K562 (cell line): ENCODE data around the gene CSF1. TPM values are rescaled to one million over a fixed set of nuclear protein-coding genes. Genes with fewer than 3 reads are reported as not detected.
A peak's percentile ranks its signal among the peaks of the same experiment; 100 is the strongest.

Source experiments
- ATAC-seq: fragments of 200-7000 bp; cut with Tn5 transposase; 3 replicates; pipeline ENCODE4 v1.9.1; 2020; ENCODE audit warnings: moderate library complexity
- BruUV-seq: library from RNA; stranded (reverse); fragments of 400-500 nt; replicated peaks from 2 replicates; lab custom pipeline; 2021; lab: Mats Ljungman, UMichigan
- CTCF ChIA-PET: fragments of 300-600 bp; formaldehyde crosslinking; extraction: SDS; loops from one replicate; lab custom pipeline; 2021; ENCODE audit warnings: low intra/inter-chr PET ratio; lab: Yijun Ruan, JAX
- POLR2A ChIA-PET: fragments of 300-600, 350-650 bp; sonication (Branson Sonifier 250); formaldehyde crosslinking; extraction: SDS; loops from one replicate; lab custom pipeline; 2021; ENCODE audit warnings: antibody characterized with exemption, inconsistent platforms; lab: Yijun Ruan, JAX
- DNase-seq, 4 experiments: peaks; one replicate each; pipeline versions ENCODE4 v3.0.0 to v3.0.0-alpha.2; 2011 to 2018; ENCODE audit warnings: low spot score in 3 of 4, mixed read lengths in 3 of 4; ENCODE audit errors: extremely low read depth in 1 of 4
- FAIRE-seq: peaks from 2 replicates; lab custom pipeline; 2011; peaks lifted over from hg19 to GRCh38; lab: Jason Lieb, UNC
- H2AFZ ChIP-seq: 2 replicates; pipeline ENCODE4 v1.6.0; 2011; ENCODE audit warnings: low read depth, low read length, control low read depth, inconsistent platforms
- H3K27ac ChIP-seq: fragments of 200-600 bp; 3 replicates; pipeline ENCODE4 v1.8.0; 2011; ENCODE audit warnings: low read depth, mild to moderate bottlenecking, control low read depth, inconsistent platforms, low read length, moderate library complexity, mixed read lengths; ENCODE audit errors: extremely low read depth
- H3K27me3 ChIP-seq, 2 experiments: fragments of 300-600 bp in 1 of 2; 2 replicates in 1 of 2; 3 replicates in 1 of 2; pipeline versions ENCODE4 v1.6.0 to v1.8.0; 2011; ENCODE audit warnings: inconsistent platforms in 2 of 2, low read length in 2 of 2, mild to moderate bottlenecking in 1 of 2, mixed read lengths in 1 of 2, moderate library complexity in 1 of 2; ENCODE audit not compliant: control insufficient read depth in 2 of 2, insufficient read depth in 2 of 2
- H3K36me3 ChIP-seq: fragments of 300-600 bp; 3 replicates; pipeline ENCODE4 v1.8.0; 2011; ENCODE audit warnings: mild to moderate bottlenecking, low read length, inconsistent platforms; ENCODE audit not compliant: control insufficient read depth, insufficient read depth
- H3K4me1 ChIP-seq, 2 experiments: fragments of 200-600 bp in 1 of 2; replicated peaks in 1 of 2; 2 replicates in 1 of 2; 3 replicates in 1 of 2; pipeline versions ENCODE4 v1.5.1 to v1.8.0; 2011; ENCODE audit warnings: inconsistent platforms in 2 of 2, low read length in 2 of 2, mild to moderate bottlenecking in 1 of 2, mixed read lengths in 1 of 2, moderate library complexity in 1 of 2; ENCODE audit not compliant: control insufficient read depth in 2 of 2, insufficient read depth in 2 of 2
- H3K4me2 ChIP-seq: 2 replicates; pipeline ENCODE4 v1.6.1; 2011; ENCODE audit warnings: low read length, control low read depth, inconsistent platforms, mixed read lengths; ENCODE audit not compliant: insufficient read depth
- H3K4me3 ChIP-seq: fragments of 200-600 bp; sonication (generic), shearing (Covaris generic); 2 replicates; pipeline ENCODE4 v1.5.1; 2016; ENCODE audit warnings: control low read depth, inconsistent platforms
- H3K79me2 ChIP-seq: fragments of 200-600 bp; 3 replicates; pipeline ENCODE4 v1.8.0; 2011; ENCODE audit warnings: low read length, inconsistent platforms; ENCODE audit not compliant: control insufficient read depth, insufficient read depth
- H3K9ac ChIP-seq, 2 experiments: 2 replicates each; pipeline versions ENCODE4 v1.6.0 to v1.6.1; 2011; ENCODE audit warnings: low read depth in 2 of 2, low read length in 2 of 2, control low read depth in 1 of 2, inconsistent platforms in 1 of 2, mild to moderate bottlenecking in 1 of 2, mixed read lengths in 1 of 2; ENCODE audit not compliant: insufficient read depth in 1 of 2
- H3K9me1 ChIP-seq: one replicate; pipeline ENCODE4 v1.6.0; 2011; ENCODE audit warnings: inconsistent platforms, mild to moderate bottlenecking, low read length, moderate library complexity; ENCODE audit not compliant: control insufficient read depth, insufficient read depth
- H3K9me3 ChIP-seq: replicated peaks from 2 replicates; pipeline ENCODE4 v1.5.1; 2011; ENCODE audit warnings: low read depth, low read length, inconsistent platforms; ENCODE audit not compliant: control insufficient read depth, insufficient read depth
- H4K20me1 ChIP-seq: replicated peaks from 2 replicates; pipeline ENCODE4 v1.6.1; 2011; ENCODE audit warnings: low read length, inconsistent platforms, mixed read lengths; ENCODE audit not compliant: control insufficient read depth, insufficient read depth
- BRCA1 ChIP-seq, 2 experiments: fragments of 450-650 bp in 1 of 2; sonication (generic) in 1 of 2; formaldehyde crosslinking in 1 of 2; IDR thresholded peaks; 2 replicates each; pipeline versions ENCODE4 v1.5.0 to v1.6.1; 2017 to 2020; ENCODE audit warnings: mild to moderate bottlenecking in 1 of 2, missing genetic modification reagents in 1 of 2
- ELF1 ChIP-seq: fragments of 200-800 bp; sonication (Bioruptor generic); IDR thresholded peaks from 2 replicates; pipeline ENCODE4 v1.6.1; 2016; ENCODE audit warnings: missing genetic modification characterization, missing compliant biosample characterization
- MEIS2 ChIP-seq: fragments of 450-650 bp; IDR thresholded peaks from 2 replicates; pipeline ENCODE4 v1.6.1; 2014; ENCODE audit warnings: mild to moderate bottlenecking; ENCODE audit not compliant: partially characterized antibody
- NFYB ChIP-seq: IDR thresholded peaks from 2 replicates; pipeline ENCODE4 v1.6.1; 2011; ENCODE audit warnings: mild to moderate bottlenecking, moderate library complexity; ENCODE audit not compliant: insufficient read length; ENCODE audit errors: extremely low read depth
- NR0B1 ChIP-seq: fragments of 450-650 bp; IDR thresholded peaks from one replicate; pipeline ENCODE4 v1.6.1; 2018; ENCODE audit warnings: mild to moderate bottlenecking, moderate library complexity; ENCODE audit not compliant: partially characterized antibody
- SMARCB1 ChIP-seq: IDR thresholded peaks from 2 replicates; pipeline ENCODE4 v1.6.1; 2011; ENCODE audit warnings: improper control_type of control experiment, low read depth; ENCODE audit not compliant: insufficient read length
- TAF7 ChIP-seq: fragments of 450-650 bp; IDR thresholded peaks from 2 replicates; pipeline ENCODE4 v1.6.1; 2016; ENCODE audit warnings: missing genetic modification characterization, missing compliant biosample characterization
- ZNF124 ChIP-seq: sonication (generic); formaldehyde crosslinking; IDR thresholded peaks from 2 replicates; pipeline ENCODE4 v1.8.1; 2022; ENCODE audit warnings: missing genetic modification reagents
- ZNF146 ChIP-seq: IDR thresholded peaks from one replicate; pipeline ENCODE4 v1.6.1; 2018; ENCODE audit warnings: missing compliant biosample characterization; ENCODE audit not compliant: unreplicated experiment
- ZNF77 ChIP-seq: fragments of 250-450 bp; sonication (Bioruptor Pico); IDR thresholded peaks from 2 replicates; pipeline ENCODE4 v1.5.0; 2020
- WGBS: fragments of 100-300 bp; shearing (Covaris generic); methylation state at CpG from one replicate; pipeline ENCODE4 v1.1.6; 2016; ENCODE audit warnings: low coverage, mixed read lengths; ENCODE audit not compliant: insufficient coverage; ENCODE audit errors: missing lambda C conversion rate; 5-methylcytosine and 5-hydroxymethylcytosine counted together
- in situ Hi-C: fragments of 300-500 bp; cut with MboI; formaldehyde crosslinking; loops from 4 replicates; pipeline ENCODE4 v1.15.0; 2018; ENCODE audit warnings: inconsistent platforms, mixed read lengths
- intact Hi-C: fragments of 100-400 bp; cut with micrococcal nuclease; formaldehyde crosslinking; loops from 2 replicates; pipeline ENCODE4 v1.14.2; 2022
- polyA plus RNA-seq, 8 experiments: library from polyadenylated mRNA; depleted of rRNA in 4 of 8; stranded (reverse) in 5 of 8; unstranded in 3 of 8; fragments of >200 nt; fragmentation: Nextera tagmentation in 2 of 8; fragmentation: Illumina TruSeq in 1 of 8; extraction: Ambion mirVana in 2 of 8; extraction: Trizol in 1 of 8; gene quantifications; 2 replicates each; pipeline versions ENCODE4 v1.2.1 to v1.2.3, GENCODE V29; 2011 to 2014; ENCODE audit warnings: inconsistent platforms in 1 of 8, missing spikeins in 1 of 8
- total RNA-seq, 7 experiments: library from RNA; depleted of rRNA in 6 of 7; stranded (reverse); fragments of >200 nt in 6 of 7; fragmentation: Illumina TruSeq in 2 of 7; extraction: Trizol in 2 of 7; gene quantifications; 2 replicates each; pipeline versions ENCODE4 v1.2.1 to v1.2.3, GENCODE V29; 2011 to 2021; ENCODE audit warnings: low replicate concordance in 1 of 7
- TF ChIP-seq, protein P1 (sequence below): sonication (generic); formaldehyde crosslinking; IDR thresholded peaks from 2 replicates; pipeline ENCODE4 v1.8.1; 2022; ENCODE audit warnings: missing genetic modification reagents
- TF ChIP-seq, protein P2 (sequence below): fragments of 250-450 bp; sonication (Bioruptor Pico); IDR thresholded peaks from 2 replicates; pipeline ENCODE4 v1.8.0; 2021; ENCODE audit warnings: borderline replicate concordance, mild to moderate bottlenecking, moderate library complexity; ENCODE audit not compliant: poor library complexity, severe bottlenecking

The CSF1 gene
- total and polyA plus RNA-seq, 9 of the 15 experiments (the other 6 are each of a cell fraction or from before 2014, with no cell fraction given) = 0.18 to 11.8 (median 2.8) TPM

- CTCF ChIA-PET = no interaction called here
- H3K4me2 ChIP-seq = no peak overlapping the region
- H2AFZ ChIP-seq = no peak overlapping the region
- H3K9me1 ChIP-seq = no peaks in the 10 kb centered on the region
- TF ChIP-seq BRCA1 (IDR thresholded peaks at IDR 0.05) (no peak), BRCA1 (CRISPR knock-in tag; IDR thresholded peaks at IDR 0.05) (0 out of 2 replicates have a peak, but pooled peaks have one; percentile 12), ZNF146 (no peak), MEIS2 (no peak)
- TF ChIP-seq, all 486 proteins: peak for 1
- intact Hi-C loops = no loop called here
- no peak overlapping the region for H3K27ac ChIP-seq
- BruUV-seq = no TSS peak
- H3K27me3 ChIP-seq = no peaks in the 10 kb centered on the region
- H4K20me1 ChIP-seq = no peaks in the 10 kb centered on the region
- no peaks in the 10 kb centered on the region for H3K79me2 ChIP-seq
- ATAC-seq (no peak), DNase-seq (no peak), FAIRE-seq (no peak)
- in situ Hi-C loops = no loop called here
- peaks cover 3% of the 10 kb centered on the region; the same call in 1 of the 2 replicates for H3K9me3 ChIP-seq
- H3K4me1 ChIP-seq = peaks cover 15 to 37% of the 10 kb centered on the region in 2 experiments; a peak in 4 of 5 replicates
- POLR2A ChIA-PET = interaction anchor here (0.9 to 1.5 kb wide), 3 partner anchors 9 to 16 kb away, joined by 3 read pairs; no protein-coding TSS in a partner anchor
- H3K9ac ChIP-seq = no peak overlapping the region
- peaks cover 49% of the 10 kb centered on the region; the same call in 2 of the 3 replicates for H3K36me3 ChIP-seq
- no peak overlapping the region for H3K4me3 ChIP-seq
- WGBS = 71% methylated on average over 6 of the region's 6 CpGs
Measured at GRCh38 chr1:109927911-109928321, 17.3 kb downstream of the CSF1 start.

DNA sequence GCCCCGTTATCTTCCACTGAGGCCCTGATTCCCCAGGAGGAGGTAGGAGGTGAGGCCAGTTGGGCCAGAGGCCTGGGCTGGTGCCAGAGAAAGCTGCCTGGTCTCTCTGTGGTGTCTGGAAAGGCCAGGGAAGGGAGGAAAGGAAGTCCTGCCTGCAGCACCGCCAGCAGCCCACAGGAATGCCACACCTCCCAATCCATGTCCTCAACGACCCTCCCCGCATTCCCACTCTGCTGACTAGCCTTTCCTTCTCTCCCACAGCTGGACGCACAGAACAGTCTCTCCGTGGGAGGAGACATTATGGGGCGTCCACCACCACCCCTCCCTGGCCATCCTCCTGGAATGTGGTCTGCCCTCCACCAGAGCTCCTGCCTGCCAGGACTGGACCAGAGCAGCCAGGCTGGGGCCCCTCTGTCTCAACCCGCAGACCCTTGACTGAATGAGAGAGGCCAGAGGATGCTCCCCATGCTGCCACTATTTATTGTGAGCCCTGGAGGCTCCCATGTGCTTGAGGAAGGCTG, 18.0 kb downstream of the CSF1 start:
- POLR2A ChIA-PET = interaction anchor here (0.7 kb wide), 1 partner anchor 57 kb away, joined by 3 read pairs; no protein-coding TSS in a partner anchor
- TF ChIP-seq NFYB = no peak
- no peak for TF ChIP-seq ZNF124 (CRISPR knock-in tag)
- no peak for TF ChIP-seq ELF1 (tag)
- no peak for TF ChIP-seq NR0B1
- no peak for TF ChIP-seq ZNF77
- TF ChIP-seq, protein P1, sequence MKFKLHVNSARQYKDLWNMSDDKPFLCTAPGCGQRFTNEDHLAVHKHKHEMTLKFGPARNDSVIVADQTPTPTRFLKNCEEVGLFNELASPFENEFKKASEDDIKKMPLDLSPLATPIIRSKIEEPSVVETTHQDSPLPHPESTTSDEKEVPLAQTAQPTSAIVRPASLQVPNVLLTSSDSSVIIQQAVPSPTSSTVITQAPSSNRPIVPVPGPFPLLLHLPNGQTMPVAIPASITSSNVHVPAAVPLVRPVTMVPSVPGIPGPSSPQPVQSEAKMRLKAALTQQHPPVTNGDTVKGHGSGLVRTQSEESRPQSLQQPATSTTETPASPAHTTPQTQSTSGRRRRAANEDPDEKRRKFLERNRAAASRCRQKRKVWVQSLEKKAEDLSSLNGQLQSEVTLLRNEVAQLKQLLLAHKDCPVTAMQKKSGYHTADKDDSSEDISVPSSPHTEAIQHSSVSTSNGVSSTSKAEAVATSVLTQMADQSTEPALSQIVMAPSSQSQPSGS = no peak
- no peak for TF ChIP-seq SMARCB1
- TF ChIP-seq TAF7 (tag) = no peak
- TF ChIP-seq, protein P2, sequence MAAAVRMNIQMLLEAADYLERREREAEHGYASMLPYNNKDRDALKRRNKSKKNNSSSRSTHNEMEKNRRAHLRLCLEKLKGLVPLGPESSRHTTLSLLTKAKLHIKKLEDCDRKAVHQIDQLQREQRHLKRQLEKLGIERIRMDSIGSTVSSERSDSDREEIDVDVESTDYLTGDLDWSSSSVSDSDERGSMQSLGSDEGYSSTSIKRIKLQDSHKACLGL = no peak

More for the DNA sequence above, 18.0 kb downstream of the CSF1 start:
- in situ Hi-C loops (no loop called here), intact Hi-C loops (no loop called here)
- no peak overlapping the region for H3K4me3 ChIP-seq
- FAIRE-seq (no peak), DNase-seq (no peak), ATAC-seq (no peak)
- H3K79me2 ChIP-seq = no peaks in the 10 kb centered on the region
- no peak overlapping the region for H3K4me2 ChIP-seq
- no peaks in the 10 kb centered on the region for H3K9me1 ChIP-seq
- H2AFZ ChIP-seq = no peak overlapping the region
- CTCF ChIA-PET = no interaction called here
- H3K27me3 ChIP-seq = no peaks in the 10 kb centered on the region
- WGBS = 66% methylated on average over 7 of the region's 8 CpGs
- BruUV-seq = no TSS peak
- no peaks in the 10 kb centered on the region for H4K20me1 ChIP-seq
- H3K36me3 ChIP-seq = peaks cover 42% of the 10 kb centered on the region; the same call in 2 of the 3 replicates
- H3K27ac ChIP-seq = no peak overlapping the region
- peaks cover 15 to 30% of the 10 kb centered on the region in 2 experiments; a peak in 4 of 5 replicates for H3K4me1 ChIP-seq
- H3K9ac ChIP-seq = no peak overlapping the region
- H3K9me3 ChIP-seq = peaks cover 3% of the 10 kb centered on the region; the same call in 1 of the 2 replicates
